HG02852 (cell line): ENCODE results near the gene HOXA13.

Source experiments
- ATAC-seq: cut with Tn5 transposase; IDR thresholded peaks from one replicate; pipeline ENCODE4 v1.9.1; 2021; ENCODE audit warnings: mild to moderate bottlenecking, moderate library complexity; ENCODE audit not compliant: unreplicated experiment

HOXA13 gene

DNA sequence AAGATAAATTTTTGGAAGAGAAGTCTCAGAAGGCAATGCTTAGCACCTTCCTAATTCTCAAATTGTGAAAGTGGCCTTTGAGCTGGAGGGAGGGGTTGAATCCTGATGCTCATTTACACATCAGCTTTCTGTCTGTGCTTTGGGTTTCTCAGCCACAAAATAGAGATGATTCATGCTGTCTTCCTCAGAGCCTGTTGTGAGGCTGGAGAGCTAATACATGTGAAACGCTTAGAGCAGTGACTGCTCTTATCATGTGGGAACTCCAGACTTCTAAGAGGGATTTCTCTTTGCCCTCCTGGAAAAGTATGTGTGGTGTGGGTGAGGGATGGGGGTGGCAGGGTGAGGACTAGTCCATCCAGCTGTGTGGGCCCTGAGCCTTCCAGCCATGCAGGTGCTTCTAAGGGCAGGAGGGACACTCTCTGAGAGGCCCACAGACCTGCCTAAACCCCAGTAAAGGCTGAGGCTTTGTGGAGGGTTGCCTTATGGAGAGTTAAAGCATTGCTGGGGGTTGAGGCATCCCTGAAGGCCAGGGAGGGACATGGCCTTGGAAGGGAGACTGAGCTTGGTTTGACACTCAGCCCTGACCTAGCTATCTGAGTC, 37.9 kb upstream of the HOXA13 start:
- ATAC-seq, result no peak

DNA sequence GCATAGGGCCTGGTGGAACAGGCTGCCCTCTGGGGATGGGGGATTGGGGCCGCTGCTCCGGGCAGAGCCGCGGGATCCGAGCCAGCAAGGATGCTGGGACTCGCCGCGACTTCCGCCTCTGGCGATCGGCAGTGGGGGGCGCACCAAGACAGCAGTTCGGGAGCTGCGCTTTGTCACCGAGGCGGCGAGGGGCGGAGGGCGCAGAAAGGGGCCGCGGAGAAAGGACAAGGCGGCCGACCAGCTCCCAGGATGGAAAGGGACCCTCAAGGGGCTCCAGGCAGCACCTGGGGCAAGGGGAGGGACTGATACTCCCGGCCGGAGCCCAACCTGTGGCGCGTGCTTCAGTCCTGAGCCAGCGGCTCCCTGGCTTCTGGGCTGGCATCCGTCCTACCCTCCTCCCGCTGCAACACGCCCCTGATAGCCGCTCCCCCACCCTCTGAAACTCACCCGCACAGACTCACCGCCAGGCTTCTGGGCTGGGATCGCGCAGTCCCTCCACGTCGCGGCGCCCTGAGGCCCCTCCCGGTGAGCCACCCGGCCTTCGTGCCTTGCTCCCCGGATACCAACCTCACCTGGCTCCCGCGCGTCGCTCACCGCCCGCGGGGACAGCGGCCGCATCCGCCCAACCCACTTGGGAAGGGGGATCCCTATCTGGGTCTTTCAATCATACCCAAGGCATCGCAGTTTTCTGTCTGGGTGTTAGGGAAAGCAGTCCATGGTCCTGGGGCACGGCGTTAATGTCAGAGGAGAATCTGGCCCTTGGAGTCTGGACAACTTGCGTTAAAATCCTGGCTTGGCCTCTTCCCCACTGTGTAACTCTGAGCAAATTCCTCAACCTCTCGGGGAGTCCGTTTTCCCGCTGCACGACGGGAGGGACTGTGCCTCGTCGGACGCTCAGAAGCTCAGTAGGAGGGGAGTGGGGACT, 35.8 kb upstream of the HOXA13 start:
- no peak for ATAC-seq

DNA sequence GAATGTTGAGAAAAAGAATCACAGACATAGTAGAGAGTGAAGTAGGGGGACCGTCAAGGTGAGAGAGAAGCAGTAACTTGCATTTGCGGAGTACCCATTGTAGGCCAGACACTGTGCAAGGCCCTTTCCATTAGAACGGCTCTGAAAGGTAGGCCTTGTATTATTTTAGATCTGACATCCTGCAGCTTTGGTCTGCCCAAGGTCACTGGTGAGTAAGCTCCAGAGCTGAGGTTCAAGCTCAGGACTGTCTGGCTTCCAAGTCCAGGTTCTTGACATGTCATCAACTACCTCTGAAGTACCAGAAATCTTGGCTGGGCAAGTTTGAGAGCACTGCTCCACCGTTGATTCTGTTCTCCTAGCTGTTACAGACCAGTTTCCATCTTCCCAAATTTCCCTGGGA, 29.6 kb upstream of the HOXA13 start:
- ATAC-seq, result no peak

DNA sequence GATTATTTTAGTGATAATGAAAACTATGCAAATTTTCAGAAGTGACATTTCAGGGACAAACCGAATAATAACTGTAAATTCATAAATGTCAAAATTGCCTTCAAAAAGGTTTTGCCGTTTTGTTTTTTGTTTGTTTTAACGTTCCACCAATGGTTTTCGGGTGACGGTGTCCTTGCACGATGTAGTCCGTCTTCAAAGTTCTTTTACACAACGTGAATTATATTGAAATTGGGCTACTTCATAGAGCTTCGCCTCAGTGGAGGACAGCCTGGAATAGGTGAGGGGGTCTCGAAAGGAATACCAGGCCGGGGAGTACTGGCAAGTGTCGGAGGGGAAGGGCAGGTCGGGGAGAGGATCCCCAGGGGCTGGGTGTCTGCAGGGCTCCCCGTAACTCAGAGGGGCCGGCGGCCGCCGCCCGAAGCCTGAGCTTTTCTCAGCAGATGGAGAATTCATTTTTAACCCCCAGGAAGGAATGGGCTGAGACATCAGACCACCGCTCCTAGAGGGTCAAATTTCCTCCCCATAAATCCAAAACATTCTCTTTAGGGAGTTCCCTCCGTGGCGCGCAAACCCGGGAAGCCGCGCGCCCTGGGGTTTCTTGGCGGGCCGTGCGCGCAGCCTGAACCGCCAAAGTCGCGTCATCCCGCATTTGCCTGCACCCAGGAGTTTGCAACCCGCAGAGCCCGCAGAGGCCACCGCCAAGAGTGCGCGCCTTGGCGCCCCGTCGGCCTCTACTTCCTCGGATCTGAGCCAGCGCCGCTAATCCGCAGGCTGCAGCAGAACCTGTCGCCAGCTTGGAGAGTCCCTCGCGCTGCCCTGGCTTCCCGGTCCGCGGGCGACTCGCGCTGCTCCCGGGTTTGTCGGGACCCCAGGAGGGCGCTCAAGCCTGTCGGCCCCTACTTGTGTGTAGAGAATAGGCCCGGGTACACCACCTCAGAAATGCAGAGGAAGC, 25.4 kb upstream of the HOXA13 start:
- no peak for ATAC-seq

DNA sequence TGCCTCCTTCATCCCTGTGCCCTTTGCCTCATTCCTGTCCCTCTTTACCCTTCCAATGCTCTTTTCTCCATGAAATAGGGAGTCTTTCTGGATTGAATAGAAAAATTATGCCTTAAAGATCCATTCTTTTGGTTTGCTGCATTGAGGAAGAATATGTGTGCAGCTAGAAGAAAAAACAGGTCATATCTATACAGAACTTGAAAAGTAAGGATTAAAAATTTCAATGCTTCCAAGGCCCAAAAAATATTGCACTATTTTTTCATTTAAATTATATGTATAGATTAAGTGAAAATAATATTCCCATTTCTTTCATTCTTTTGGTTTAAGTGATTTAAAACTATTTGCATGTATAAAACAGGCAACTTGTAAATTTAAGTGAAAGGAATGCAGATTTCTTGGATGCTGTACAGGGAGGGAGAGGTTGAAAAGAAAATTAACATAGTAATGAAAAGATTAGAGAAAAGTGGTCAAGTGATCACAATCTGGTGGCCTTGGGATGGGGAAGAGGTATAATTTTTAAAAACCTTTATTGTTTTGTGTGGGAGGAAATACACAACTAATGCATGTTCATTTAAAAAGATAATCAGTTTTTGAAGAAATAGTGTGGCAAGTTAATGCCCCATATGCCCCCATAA, 24.2 kb upstream of the HOXA13 start:
- ATAC-seq, result no peak

DNA sequence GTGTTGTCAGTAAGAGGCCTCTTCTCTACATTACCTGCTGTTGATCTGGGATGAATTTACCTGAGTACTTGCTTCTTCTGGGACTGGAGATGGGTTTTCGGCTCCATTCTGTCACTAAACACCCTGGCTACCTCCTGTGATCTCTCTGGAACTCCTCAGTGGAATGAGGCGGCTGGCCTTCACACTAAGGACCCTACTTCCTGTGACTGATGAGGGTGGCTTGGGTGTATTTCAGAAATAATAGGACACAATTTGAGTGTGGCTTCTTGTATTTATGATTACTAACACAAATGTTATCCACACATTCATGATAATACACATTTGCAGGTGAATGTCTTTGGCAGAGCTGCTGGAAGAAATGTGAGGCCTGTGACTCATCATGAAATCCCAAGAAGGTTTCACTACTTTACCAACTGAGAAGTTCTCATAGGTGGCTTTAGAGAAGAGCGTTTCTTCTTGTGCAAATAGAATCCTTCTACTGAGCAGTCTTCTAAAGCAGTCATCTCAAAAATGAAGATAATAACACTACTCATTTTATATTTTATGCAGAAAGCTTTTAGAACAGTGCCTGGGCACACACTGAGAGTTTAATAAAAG, 21.4 kb upstream of the HOXA13 start:
- ATAC-seq, result no peak

DNA sequence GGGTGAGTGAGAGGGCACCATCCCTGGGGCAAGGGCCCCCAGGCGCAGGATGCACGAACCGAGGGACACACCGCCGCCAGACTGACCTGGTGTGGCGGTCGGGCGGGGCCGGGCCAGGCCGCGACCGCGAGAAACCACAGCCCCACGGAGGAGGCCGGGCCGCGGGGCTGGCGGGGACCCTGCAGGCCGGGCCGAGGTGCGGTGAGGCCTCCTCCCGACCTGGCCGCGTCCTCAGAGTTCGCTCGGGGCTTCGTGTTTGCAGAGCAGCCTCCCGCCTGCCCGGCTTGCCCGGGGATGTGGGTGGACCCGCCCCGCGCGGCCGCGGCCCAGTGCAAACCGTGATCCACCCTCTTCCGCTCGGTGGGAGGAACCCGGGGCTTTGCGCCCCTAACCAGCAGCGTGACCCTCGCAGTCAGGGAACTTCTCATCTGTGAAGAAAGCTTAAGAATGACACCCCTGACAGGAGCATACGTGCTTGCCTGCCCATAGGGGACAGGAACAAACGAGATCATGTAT, 20.6 kb upstream of the HOXA13 start:
- ATAC-seq, result no peak

DNA sequence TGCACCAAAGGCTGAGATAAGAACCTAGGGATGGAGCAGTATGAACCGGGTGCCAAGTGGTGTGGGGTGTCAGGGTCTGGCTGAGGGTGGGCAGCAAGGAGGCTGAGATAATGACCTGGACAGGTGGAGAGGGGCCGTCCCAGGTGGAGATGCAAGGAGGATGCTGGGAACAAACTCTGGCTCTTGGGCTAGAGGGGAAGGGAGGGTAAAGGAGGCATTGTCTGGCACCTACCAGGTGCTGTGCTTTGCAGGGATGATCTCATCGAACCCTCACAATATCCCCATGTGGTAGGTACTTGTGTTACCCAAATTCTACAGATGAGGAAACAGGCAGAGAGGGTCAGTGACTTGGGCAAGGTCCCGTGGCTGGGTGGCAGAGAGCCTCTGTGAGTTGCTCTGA, 19.9 kb upstream of the HOXA13 start:
- no peak for ATAC-seq

DNA sequence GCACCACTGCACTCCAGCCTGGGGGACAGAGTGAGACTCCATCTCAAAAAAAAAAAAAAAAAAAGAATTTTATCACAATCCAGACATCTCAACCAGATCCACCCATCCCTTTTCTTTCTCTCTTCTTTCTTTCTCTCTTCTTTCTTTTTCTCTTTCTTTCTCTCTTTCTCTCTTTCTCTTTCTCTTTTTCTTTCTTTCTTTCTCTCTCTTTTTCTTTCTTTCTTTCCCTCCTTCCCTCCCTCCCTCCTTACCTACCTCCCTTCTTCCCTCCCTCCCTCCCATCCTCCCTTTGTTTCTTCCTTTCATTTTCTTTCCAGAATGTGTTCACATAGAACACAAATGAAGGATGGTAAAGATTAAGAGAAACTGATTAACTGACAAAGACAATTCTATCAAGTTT, 18.1 kb upstream of the HOXA13 start:
- no peak for ATAC-seq

DNA sequence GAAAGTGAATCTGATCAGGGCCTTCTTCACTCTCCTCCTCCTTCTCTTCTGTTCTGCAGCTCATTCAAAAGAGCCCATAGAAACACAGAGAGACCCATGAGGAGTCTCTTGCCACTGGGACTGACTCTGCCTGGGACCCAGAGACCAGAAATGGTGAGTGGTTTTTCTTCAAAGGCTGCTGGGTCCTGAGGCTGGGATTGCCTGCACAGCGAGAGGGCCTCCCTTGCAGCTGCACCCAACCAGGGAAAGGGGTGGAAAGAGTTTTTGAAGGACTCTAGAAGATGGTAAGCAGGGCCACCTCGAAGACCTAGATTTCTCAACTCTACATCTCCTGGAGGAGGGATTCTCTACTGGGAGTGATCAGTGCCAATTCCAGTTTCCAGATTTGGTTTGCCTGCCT, 15.5 kb upstream of the HOXA13 start:
- no peak for ATAC-seq

DNA sequence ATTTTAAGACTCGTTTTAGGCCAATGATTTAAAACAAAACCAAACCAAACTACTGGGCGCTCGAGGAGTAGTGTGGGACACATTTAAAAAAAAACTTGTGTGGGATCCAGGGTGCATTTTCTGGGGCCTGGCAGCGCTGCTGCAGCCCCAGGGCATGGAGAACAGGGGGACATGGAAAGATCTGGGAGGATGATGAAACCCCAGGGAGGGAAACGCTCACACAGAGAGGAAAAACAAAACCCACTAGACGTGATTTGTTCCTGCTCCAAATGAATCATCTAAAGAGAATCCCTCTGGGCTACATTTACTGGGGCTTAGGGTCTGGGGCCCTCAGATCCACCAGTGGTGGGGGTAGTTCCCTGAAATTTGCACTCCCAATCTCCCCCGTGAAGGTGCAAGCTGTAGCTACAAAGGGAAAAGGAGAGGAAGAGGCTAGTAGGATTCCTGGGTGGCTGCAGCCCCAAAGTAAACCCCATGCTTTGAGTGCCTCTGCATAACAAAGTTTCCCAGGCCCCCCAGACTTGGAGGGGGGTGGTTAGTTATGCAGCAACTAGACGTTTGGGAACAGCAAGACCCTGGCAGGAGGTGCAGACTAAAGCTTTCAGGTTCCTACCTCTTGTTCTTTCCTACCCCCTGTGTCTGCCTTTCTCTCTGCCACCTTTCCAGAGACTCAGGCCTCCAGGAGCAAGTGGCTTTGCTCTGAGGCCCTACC, 14.5 kb upstream of the HOXA13 start:
- ATAC-seq, result no peak

DNA sequence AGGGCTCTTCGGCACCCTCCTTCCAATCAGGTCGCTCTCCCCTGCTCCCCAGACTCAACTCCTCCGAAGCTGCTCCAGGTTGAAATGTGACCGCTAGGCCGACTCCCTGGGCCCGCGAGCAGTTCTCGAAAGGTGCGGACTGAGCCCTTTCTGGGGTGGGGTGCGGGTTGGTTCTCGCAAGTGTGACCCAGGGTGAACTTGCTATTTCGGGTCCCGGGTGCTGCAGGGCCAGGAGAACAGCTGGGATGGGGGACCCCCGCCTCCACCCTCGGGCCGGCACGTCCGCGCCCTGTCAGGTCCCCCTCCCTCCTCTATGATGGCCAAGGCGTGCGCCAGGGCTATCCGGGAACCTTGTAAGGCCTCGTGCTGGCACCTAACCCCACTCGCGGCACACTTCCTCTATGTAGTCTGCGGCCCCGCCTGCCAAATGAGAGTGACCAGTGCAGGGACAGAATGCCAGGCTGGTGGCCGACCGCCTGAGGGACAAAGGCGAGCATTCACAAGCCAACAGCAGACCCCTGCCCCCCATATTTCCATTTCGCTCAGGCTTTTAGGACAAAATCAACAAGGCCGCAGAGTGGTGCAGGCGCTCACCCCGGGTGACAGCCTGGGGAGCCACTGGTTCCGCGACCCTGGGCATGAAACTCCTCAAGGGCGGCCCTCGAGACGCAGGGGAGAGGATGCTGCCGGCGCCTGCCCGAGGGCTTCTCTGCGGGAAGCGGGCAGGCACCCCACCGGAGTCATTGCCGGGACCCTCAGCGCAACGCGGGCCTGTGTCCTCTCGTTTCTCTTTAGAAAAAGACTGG, 13.7 kb upstream of the HOXA13 start:
- ATAC-seq, result no peak

DNA sequence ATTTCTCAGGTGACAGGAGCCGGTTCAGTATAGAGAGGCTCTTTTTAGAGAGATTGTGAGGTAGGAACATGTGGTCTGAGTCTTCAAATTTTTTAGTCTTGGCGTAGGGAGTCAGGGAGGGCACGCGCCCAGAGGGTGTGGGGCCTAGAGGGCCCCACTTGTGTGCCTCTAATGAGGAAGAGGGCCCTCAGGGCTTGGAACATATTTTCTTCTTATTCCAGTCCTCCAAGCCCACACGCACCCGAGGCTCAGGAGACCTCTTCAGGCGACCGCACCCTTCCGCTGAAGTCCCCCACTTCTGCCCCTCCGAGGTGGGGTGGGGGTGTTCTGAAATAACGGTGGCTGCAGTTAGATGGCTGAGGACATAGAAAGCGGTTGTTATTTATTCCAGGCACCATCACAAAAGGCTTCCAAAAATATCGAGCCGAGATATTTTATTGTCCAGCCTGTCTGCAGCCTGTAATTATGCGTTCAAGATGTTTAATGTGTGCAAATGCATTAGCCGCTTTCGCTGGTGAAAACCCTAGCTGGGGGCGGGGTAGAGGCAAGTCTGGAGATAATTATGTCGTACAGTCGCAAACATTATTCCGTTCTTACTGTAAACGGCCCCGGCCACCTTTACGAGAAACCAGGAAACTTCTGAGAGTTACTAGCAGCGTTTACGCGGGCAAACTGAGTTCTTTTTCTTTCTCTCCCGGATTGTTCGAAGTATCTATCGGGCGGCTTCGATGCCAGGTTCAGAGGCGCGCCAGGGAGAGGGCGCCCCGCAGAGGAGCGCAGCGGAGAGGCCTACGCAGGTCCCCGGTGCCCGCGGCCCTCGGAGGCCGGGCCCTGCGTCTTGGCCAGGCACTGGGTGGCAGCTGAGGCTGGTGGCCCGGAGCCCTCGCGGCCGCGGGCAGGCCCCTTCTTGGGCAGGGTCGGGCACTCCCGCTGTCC, 12.9 kb upstream of the HOXA13 start:
- no peak for ATAC-seq

DNA sequence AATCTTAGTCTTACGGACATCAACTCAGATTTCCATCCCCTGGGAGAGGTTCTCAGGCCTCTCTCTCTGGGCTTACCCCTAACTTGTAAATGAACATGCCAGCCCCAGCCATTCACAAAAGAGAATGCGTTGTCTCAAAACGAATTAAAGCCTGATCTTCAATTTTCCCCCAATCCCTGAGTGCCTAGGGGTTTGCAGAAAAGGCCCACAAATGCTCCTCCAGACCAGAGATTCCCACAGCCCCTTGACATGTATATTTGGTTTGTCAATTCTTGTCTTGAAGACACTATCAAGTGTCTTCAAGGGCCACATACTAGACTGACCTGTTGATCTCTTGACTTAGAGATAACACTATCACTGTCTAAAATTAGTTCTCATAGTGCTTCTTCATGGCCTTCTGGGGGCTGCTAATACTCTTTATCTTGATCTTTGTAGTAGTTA, 11.9 kb upstream of the HOXA13 start:
- no peak for ATAC-seq

DNA sequence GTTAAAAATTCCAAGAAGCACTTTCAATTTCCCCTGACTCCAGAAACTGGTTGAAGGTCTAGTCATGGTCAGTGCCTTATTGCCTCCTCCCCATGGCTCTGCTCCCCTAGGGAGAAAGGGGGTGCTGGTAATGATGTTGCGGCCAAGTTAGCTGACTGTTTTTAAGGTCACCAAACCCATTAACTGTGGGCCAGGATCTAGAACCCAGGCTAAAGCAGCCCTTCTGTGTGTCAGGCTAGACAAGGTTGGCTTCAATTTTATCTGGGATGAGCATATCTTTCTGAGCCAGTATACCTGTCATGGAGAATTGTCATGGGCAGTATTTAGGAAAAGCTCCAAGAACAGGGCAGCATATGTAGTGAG, 11.2 kb upstream of the HOXA13 start:
- no peak for ATAC-seq

DNA sequence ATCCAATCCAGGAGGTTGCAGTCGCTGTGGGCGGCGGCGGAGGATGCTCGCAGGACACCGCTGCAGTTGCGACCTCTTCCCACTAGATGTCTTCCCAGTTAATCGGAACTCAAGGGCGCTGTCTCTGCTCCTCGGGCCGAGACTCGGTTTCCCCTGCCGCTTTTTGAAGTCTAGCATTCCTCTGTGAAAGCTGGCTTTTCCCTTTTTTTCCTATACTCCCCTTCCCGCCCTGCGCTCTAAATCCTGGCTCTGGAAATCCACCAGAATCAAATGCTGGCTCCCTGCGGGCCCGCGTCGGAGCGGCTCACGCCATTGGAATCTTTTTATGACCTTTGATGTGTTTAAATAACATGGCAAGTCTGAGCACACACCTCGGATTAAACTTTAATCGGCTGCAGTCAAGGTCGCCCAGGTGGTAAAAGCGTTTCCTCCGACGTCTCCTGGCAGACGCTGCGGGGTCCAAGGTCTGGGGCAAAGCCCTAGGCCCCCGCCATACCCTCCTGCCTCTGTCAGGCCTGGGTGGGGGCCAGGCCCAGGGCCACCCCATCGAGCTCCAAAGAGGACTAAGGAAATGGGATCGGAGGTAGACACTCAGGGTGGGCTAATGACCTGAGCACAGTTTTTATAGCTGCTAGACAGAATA, 10.7 kb upstream of the HOXA13 start:
- no peak for ATAC-seq

DNA sequence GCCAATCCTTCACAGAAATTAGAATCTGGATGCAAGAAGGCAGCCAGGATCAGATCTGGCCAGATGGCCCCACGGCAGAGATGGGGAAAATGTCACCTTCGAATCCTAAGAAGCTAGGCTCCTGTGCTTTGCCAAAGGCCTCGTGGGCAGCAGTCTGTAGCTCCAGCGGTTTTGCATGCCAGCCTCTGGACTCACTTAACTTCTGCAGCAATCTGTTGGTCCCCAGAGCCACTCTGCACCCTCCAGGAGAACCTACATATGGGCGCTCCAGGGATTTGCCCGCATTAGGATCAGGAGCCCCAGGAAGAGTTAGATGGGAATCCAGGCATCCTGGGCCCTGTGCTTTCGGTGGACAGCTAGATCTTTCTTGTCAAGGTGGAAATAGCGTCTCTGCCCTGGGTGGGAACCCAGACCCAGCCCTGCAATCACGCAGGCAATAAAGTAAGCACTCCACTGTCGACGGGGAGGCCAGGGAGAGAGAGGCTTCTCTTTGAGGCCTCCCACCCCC, 10.1 kb upstream of the HOXA13 start:
- ATAC-seq, result no peak
